Upper lobe of right lung (tissue), 1 donor: ENCODE data around the gene CCDC7. TPM values are rescaled to one million over a fixed set of nuclear protein-coding genes. Genes with fewer than 3 reads are reported as not detected.
"Not testable (repeated sequence)": the region's sequence is repeated elsewhere in the genome, so short reads cannot be mapped to it uniquely, and the experiment has no call there.

Experiments
- ATAC-seq: fragments of 200-7000 bp; cut with Tn5 transposase; one replicate; pipeline ENCODE4 v1.9.1; 2020; ENCODE audit warnings: mild to moderate bottlenecking, moderate library complexity
- DNase-seq: peaks from one replicate; pipeline ENCODE4 v3.0.0-alpha.2; 2020
- H3K27ac ChIP-seq: fragments of 200-600 bp; one replicate; pipeline ENCODE4 v1.8.0; 2022
- H3K27me3 ChIP-seq: fragments of 200-600 bp; one replicate; pipeline ENCODE4 v1.8.0; 2022; ENCODE audit warnings: mild to moderate bottlenecking
- H3K36me3 ChIP-seq: fragments of 200-600 bp; one replicate; pipeline ENCODE4 v1.8.0; 2022
- H3K4me1 ChIP-seq: fragments of 200-600 bp; one replicate; pipeline ENCODE4 v1.8.0; 2022
- H3K4me3 ChIP-seq: fragments of 200-600 bp; one replicate; pipeline ENCODE4 v1.8.0; 2022; ENCODE audit warnings: mild to moderate bottlenecking
- H3K9me3 ChIP-seq: fragments of 200-600 bp; one replicate; pipeline ENCODE4 v1.8.0; 2022
- CTCF ChIP-seq: fragments of 200-600 bp; IDR thresholded peaks from one replicate; pipeline ENCODE4 v1.8.0; 2022; ENCODE audit warnings: antibody characterized with exemption
- intact Hi-C: fragments of 100-400 bp; cut with DNase I; formaldehyde crosslinking; loops from one replicate; pipeline ENCODE4 v1.11.0; 2022
- total RNA-seq: library from RNA; stranded (reverse); fragmentation: NEBNext Ultra II Directional; extraction: Animal tissue kit (Norgen Biotek cat#: 25700); gene quantifications from one replicate; pipeline ENCODE4 v1.2.1, GENCODE V29; 2021
- donor health status: DM: no; HTN: yes; CAD: no; lungs with severe emphysema.

Gene CCDC7
- total RNA-seq, 1 donor from 2014 or later: 23.6 TPM

- H3K4me3 ChIP-seq: no peak overlapping the region
- TF ChIP-seq CTCF: no peak
- DNase-seq (no peak), ATAC-seq (peak; percentile 12)
- H3K9me3 ChIP-seq: peaks cover 4% of the 10 kb centered on the region
- intact Hi-C loops: no loop called here
- H3K27ac ChIP-seq: no peak overlapping the region
- H3K27me3 ChIP-seq: no peaks in the 10 kb centered on the region
- no peaks in the 10 kb centered on the region for H3K36me3 ChIP-seq
- no peaks in the 10 kb centered on the region for H3K4me1 ChIP-seq
Measured at GRCh38 chr10:32556783-32557395, 110.9 kb downstream of the CCDC7 start.

GRCh38 chr10:32562695-32563094 is 116.8 kb downstream of the CCDC7 start:
- H3K4me1 ChIP-seq, H3K9me3 ChIP-seq, H3K36me3 ChIP-seq, H3K27ac ChIP-seq, DNase-seq, H3K4me3 ChIP-seq, ATAC-seq, intact Hi-C loops, H3K27me3 ChIP-seq: not testable (repeated sequence)

- no peak for TF ChIP-seq CTCF
- ATAC-seq (no peak), DNase-seq (no peak)
- Histone ChIP-seq H3K27me3 (no peaks in the 10 kb centered on the region), H3K27ac (no peak overlapping the region), H3K4me3 (no peak overlapping the region), H3K36me3 (no peaks in the 10 kb centered on the region), H3K4me1 (no peaks in the 10 kb centered on the region), H3K9me3 (no peaks in the 10 kb centered on the region)
- intact Hi-C loops: no loop called here
Measured at GRCh38 chr10:32577448-32577847, 131.5 kb downstream of the CCDC7 start.

GRCh38 chr10:32582946-32583345 is 137.0 kb downstream of the CCDC7 start:
- no peaks in the 10 kb centered on the region for H3K36me3 ChIP-seq
- no peaks in the 10 kb centered on the region for H3K4me1 ChIP-seq
- no peak overlapping the region for H3K27ac ChIP-seq
- ATAC-seq: no peak
- intact Hi-C loops: no loop called here
- no peak overlapping the region for H3K4me3 ChIP-seq
- H3K9me3 ChIP-seq: no peaks in the 10 kb centered on the region
- TF ChIP-seq CTCF: no peak
- no peak for DNase-seq
- H3K27me3 ChIP-seq: no peaks in the 10 kb centered on the region

GRCh38 chr10:32598022-32598421 is 152.1 kb downstream of the CCDC7 start:
- ATAC-seq, H3K36me3 ChIP-seq: not testable (repeated sequence)
- peaks cover 13% of the 10 kb centered on the region for H3K9me3 ChIP-seq

GRCh38 chr10:32600317-32600716 is 154.4 kb downstream of the CCDC7 start:
- intact Hi-C loops: no loop called here
- Histone ChIP-seq H3K4me3 (no peak overlapping the region), H3K9me3 (peaks cover 20% of the 10 kb centered on the region), H3K36me3 (no peaks in the 10 kb centered on the region), H3K27ac (no peak overlapping the region), H3K27me3 (no peaks in the 10 kb centered on the region), H3K4me1 (no peaks in the 10 kb centered on the region)
- ATAC-seq (no peak), DNase-seq (no peak)
- TF ChIP-seq CTCF: no peak

More at GRCh38 chr10:32598022-32598421, 152.1 kb downstream of the CCDC7 start:
- H3K27ac ChIP-seq, H3K4me1 ChIP-seq, H3K4me3 ChIP-seq, H3K27me3 ChIP-seq, DNase-seq, intact Hi-C loops: not testable (repeated sequence)

- DNase-seq, H3K36me3 ChIP-seq, H3K27ac ChIP-seq, H3K4me3 ChIP-seq, ATAC-seq, H3K27me3 ChIP-seq, H3K4me1 ChIP-seq, intact Hi-C loops: not testable (repeated sequence)
- peaks cover 20% of the 10 kb centered on the region for H3K9me3 ChIP-seq
Measured at GRCh38 chr10:32601562-32601961, 155.6 kb downstream of the CCDC7 start.
